ENCODE data around the gene STAG1.
"Not testable (repeated sequence)": the region's sequence is repeated elsewhere in the genome, so short reads cannot be mapped to it uniquely, and the experiment has no call there.

Gene STAG1

DNA sequence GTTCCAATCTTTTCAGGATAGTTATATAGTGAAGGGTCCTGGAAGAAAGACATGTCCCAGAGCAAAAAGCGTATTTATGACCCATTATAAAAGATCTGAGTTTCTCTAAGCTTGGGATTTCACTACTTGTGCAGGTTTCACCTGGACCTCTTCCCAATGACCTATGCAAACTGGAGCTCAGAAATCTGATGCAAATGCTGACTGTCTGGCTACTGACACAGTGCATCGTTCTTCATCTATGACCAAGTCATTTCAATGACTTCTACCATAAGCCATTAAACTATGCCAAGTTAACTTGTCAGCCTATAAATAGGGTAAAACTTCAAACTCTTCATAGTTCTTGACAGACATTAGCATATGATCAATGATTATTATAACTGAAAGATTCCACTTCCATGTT is 11.1 kb downstream of the STAG1 start:
- peak in 1 of 2 experiments; percentile 17 for DNase-seq

- DNase-seq: no peak
These were observed 11.7 kb downstream of the STAG1 start for GRCh38 chr3:136740351-136740958.

GRCh38 chr3:136736950-136737349 is 15.2 kb downstream of the STAG1 start:
- not testable (repeated sequence) for DNase-seq

GRCh38 chr3:136735103-136735502 is 17.1 kb downstream of the STAG1 start:
- DNase-seq: no peak

GRCh38 chr3:136734382-136735070 is 17.7 kb downstream of the STAG1 start:
- DNase-seq: no peak

DNA sequence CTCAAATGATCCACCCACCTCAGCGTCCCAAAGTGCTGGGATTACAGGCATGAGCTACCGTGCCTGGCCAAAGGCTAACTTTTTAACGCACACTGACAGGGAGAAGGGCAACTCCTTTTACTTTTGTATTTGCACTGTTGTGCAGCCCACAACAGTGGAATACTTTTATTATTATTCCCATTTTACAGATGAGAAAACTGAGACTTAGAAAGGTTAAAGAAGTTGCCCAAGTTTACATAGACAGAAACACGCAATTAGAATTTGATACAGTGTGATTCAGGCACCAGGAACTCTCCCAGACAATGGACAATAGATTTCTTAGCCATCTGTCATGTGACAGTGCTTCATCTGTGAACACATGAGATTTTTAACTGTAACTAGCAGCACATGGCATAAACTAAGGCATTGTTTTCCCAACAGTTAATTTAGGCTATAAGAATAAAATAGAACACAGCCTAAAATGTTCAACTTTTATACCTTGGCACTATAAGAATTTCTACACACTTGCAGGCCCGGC is 18.8 kb downstream of the STAG1 start:
- DNase-seq: no peak

DNA sequence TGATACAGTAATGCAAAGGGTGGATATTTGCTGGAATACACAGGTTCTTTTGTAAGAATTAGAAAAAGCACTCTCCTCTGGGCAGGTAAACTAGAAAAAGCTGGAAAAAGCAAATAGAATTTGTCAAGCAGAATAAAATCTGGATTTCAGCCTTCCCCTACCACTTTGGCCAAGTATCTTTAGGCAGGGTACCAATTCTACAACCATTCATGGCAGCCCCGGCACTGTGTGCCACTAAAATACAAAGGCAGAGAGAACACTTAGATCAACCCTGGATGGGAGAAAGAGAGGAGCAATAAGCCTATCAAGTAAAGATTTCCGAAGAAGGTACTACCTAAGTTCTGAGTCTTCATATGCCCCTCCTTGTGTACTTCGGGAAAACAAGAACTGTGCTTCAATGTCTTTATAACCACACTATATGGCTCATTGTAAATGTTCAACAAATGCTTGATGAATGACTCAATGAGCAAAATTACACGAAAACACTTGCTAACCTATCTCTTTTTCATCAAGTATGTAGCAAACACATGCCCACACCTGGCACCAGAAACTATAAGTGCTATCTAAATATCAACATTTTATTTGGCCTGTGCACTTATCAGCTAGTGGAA is 20.8 kb downstream of the STAG1 start:
- DNase-seq: no peak

DNA sequence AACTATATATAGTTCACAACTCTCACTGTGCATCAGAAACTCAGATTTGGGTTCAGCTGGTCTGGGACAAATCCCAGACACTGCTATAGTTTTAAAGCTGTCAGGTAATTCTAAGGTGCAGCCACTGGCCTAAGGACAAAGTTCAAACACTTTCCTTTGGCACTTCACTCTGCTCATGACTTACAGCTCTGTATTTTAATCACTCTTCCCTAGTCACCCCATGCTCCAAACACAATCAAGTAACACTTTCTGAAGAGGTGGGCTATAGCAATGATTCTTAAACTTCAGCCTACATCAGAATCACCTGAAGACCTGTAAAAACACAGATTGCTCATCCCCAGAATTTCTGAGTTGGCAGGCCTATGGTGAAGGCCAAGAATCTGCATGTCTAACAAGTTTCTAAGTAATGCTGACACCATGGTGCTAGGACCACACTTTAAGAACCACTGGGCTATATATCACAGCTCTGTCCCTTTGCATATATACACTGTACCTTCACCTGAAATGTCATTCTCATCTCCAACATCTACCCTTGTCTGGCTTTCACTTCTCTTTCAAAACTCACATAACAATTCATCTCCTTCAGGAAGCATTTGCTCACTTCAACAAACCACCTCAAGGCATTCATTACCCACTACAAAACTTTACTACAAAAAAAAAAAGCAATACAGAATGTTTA is 21.4 kb downstream of the STAG1 start:
- DNase-seq: no peak

DNA sequence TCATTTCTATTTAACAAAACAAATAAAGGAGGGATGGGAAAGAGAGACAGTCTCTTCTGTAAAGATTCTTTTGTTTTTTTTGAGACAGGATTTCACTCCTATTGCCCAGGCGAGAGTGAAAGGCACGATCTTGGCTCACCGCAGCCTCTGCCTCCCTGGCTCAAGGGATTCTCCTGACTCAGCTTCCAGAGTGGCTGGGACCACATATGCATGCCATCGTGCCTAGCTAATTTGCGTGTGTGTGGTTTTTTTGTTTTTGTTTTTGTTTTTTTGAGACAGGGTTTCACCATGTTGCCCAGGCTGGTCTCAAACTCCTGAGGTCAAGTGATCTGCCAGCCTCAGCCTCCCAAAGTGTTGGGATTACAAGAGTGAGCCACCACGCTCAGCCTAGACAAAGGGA is 23.3 kb downstream of the STAG1 start:
- no peak for DNase-seq

- no peak for DNase-seq
These were observed 23.7 kb downstream of the STAG1 start for GRCh38 chr3:136728473-136728872.

DNA sequence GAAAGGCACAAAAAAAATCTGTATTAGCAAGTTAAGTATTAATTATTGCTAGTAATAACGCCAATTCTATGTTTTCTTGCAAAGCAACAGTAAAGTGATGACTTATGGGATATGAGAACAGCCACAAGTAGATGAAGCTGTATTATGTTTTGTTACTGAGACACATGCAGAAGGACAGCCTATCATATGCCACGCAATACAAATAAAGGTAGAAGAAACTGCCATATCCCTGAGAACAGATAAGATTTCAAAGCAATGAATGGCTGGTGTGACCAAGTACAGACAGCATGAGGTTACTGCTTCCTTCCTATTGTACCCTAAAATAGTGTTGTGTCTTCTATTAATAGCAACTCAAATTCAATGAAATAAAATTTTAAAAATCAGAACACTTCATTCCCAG is 26.7 kb downstream of the STAG1 start:
- no peak for DNase-seq

DNA sequence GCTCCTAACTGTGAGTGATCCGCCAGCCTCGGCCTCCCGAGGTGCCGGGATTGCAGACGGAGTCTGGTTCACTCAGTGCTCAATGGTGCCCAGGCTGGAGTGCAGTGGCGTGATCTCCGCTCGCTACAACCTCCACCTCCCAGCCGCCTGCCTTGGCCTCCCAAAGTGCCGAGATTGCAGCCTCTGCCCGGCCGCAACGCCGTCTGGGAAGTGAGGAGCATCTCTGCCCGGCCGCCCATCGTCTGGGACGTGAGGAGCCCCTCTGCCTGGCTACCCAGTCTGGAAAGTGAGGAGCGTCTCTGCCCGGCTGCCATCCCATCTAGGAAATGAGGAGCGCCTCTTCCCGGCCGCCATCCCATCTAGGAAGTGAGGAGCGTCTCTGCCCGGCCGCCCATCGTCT is 29.3 kb downstream of the STAG1 start:
- not testable (repeated sequence) for DNase-seq

DNA sequence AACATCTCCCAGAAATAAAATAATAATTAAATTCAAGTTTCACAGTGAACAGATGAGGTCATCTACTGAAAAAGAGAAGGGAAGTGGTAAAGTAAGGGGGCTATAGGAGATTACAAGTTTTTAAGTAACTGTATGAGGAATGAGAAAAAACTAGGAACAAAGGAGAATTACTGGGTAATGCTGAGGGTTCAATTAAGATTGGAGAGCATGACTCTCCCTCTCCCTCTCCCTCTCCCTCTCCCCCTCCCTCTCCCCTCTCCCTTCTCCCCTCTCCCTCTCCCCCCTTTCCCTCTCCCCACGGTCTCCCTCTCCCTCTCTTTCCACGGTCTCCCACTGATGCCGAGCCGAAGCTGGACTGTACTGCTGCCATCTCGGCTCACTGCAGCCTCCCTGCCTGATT is 29.8 kb downstream of the STAG1 start:
- not testable (repeated sequence) for DNase-seq

GRCh38 chr3:136720091-136720490 is 32.1 kb downstream of the STAG1 start:
- DNase-seq: no peak

- no peak for DNase-seq
These were observed 35.5 kb downstream of the STAG1 start for GRCh38 chr3:136716629-136717028.

- no peak for DNase-seq
These were observed 38.2 kb downstream of the STAG1 start for GRCh38 chr3:136714020-136714419.

DNA sequence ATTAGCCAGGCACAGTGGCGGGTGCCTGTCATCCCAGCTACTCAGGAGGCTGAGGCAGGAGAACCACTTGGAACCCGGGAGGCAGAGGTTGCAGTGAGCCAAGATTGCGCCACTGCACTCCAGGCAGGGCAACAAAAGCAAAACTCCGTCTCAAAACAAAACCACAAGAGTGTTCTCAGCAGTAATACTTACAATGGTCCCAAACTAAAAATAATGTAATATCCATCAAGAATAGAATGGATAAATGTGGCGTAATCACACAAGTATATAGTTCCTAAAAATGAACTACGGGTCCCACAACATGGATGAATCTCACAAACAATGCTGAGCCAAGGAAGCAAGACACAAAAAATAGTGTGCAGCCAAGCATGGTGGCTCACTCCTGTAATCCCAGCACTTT is 39.2 kb downstream of the STAG1 start:
- no peak for DNase-seq

GRCh38 chr3:136711888-136712287 is 40.3 kb downstream of the STAG1 start:
- DNase-seq: not testable (repeated sequence)

DNA sequence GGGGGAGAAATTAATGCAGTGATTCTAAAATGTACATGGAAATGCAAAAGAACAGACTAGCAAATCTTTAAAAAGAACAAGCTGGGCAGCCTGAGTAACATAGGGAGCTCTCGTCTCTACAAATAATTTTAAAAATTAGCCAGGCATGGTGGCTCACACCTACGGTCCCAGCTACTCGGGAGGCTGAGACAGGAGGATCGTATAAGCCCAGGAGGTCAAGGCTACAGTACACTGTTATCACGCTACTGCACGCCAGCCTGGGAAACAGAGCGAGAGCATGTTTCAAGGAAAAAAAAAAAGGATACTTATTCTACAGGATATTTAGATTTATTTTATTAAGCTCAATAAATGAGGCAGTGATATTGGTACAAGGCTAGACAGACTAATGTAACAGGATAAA is 40.9 kb downstream of the STAG1 start:
- no peak for DNase-seq

- not testable (repeated sequence) for DNase-seq
These were observed 42.4 kb downstream of the STAG1 start for GRCh38 chr3:136709775-136710174.

GRCh38 chr3:136708333-136708985 is 43.7 kb downstream of the STAG1 start:
- no peak for DNase-seq

GRCh38 chr3:136703429-136703828 is 48.7 kb downstream of the STAG1 start:
- no peak for DNase-seq

DNA sequence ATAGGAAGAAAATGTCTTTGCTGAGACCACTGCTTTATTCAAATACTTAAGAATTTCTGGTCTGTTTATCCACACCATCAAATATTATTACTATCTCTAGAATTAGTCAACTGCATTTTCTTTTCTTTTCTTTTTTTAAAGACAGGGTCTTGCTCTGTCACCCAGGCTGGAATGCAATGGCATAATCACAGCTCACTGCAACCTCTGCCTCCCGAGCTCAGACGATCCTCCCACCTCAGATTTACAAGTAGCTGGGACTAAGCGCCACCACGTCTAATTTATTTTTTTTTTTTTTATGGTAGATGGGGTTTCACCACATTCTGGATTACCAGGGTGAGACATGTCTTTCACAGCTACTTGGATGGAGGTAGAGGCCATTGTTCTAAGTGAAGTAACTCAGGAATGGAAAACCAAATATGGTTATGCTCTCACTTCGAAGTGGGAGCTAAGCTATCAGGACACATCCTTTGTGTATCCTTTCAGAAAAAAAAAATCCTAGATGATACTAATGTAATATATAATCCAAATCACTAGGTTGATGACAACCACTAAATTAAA is 52.8 kb downstream of the STAG1 start:
- no peak for DNase-seq

All from NCI-H526 (cell line).